Left colon (tissue), 2 donors: Measurements from ENCODE around the gene SLC3A2. TPM values are rescaled to one million over a fixed set of nuclear protein-coding genes. Genes with fewer than 3 reads are reported as not detected.
"Not testable (repeated sequence)": the region's sequence is repeated elsewhere in the genome, so short reads cannot be mapped to it uniquely, and the experiment has no call there.

ENCODE experiments used
- ATAC-seq: fragments of 200-7000 bp; cut with Tn5 transposase; one replicate; pipeline ENCODE4 v1.9.1; 2020; ENCODE audit warnings: mild to moderate bottlenecking, moderate library complexity
- DNase-seq, 2 donors: peaks; one replicate each; pipeline ENCODE4 v3.0.0-alpha.2; 2020
- intact Hi-C, 2 donors: fragments of 100-400 bp; cut with DNase I in 1 of 2; cut with micrococcal nuclease in 1 of 2; formaldehyde crosslinking; loops; one replicate each; pipeline versions ENCODE4 v1.11.2 to v1.14.0; 2022; cut with DNase I, micrococcal nuclease
- total RNA-seq, 2 donors: library from RNA; stranded (reverse); fragmentation: NEBNext Ultra II Directional; extraction: Animal tissue kit (Norgen Biotek cat#: 25700); gene quantifications; one replicate each; pipeline ENCODE4 v1.2.1, GENCODE V29; 2021
- donor health status: DM: no; HTN: no; CAD: no.
- donor health status: DM: yes; HTN: yes; CAD: no.

Gene SLC3A2
- total RNA-seq, 2 donors from 2014 or later = 98.8 to 107 TPM

DNA sequence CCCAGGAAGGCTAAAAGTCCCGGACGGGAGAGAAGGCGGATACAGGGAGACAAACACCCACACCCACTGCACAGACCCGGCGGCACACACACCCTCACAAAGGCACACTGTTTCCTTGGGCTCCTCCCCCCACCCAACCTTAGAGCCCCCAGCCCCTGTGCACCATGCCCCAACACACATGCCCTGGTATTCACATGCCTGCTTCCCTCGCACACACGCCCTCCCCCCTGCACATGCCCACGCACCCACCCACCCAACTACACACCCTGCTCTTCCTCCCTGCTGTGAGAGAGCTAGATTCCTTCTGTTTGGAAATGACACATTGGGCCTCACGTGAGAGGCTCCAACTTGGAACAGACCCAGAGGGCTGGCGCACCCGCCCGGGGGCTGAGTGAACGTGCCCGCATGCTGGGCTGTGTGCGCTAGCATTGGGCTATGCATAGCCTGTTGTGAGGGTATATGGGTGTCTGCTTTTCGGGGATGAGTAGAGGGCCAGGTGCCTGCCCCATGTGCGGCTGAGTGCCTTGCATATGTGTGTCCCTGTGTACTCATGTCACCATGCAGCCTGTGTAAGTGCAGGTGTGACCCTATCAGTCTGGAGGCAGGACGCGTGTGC, 41.0 kb downstream of the SLC3A2 start:
- peak; percentile 80 for ATAC-seq
- intact Hi-C loops = no loop called here
- DNase-seq = peak in 1 of 2 donors; percentile 45

DNA sequence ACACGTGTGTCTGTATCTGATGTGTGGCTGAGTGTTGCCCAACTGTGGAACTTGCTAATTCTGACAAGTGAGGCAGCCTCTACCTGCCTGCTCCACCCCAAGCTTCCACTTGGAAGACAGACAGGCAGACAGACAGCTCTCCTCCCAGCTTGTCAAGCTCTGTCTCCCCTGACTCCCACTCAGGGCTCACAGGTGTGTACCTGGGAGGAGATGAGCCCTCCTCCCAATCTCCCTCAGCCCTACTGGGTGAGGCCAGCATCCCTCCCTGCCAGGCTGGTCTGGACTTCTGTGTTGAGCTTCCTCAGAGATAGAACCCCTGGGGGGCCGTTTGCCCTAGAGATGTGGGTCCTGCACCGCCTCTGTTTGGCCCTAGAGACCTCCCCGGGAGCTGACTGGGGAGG, 41.5 kb downstream of the SLC3A2 start:
- no peak for DNase-seq
- intact Hi-C loops = no loop called here
- ATAC-seq = peak; percentile 19

DNA sequence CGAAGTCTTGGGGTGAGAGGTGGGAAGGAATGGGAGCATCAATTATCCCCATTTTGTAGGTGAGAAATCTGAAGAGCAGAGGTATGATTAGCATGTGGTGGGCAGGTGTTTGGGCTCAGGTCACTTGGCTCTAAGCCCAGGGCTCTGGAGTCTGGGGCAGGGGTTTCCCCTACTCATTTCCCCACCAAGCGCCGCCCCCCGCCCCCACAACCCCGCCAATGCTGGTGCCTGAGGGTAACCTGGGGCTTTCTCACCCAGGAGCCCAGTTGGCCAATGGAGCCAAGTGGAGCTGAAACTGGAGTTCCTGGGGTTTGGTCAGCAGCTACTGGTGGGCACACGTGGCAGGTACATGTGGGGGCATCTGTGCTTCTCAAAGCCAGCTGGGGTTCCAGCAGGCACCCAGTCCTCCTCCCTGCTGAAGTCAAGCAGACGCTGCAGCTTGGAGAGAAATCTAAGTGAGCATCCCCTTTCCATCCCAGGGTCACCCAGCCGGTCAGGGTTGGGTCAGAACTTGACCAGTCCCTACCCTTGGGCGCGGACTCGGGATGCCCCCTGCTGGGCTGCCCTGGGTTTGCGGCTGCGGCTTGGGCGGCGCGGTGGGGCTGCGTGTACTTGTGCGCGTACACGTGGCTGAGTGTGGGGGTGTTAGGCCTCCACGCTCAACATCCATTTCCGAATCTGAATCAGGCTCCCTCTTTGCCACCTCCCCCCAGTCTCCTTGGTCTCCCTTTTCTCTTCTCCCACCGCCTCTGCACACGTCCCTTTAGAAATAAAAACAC, 42.1 kb downstream of the SLC3A2 start:
- ATAC-seq = no peak
- intact Hi-C loops = no loop called here

GRCh38 chr11:62923601-62924411, 43.1 kb downstream of the SLC3A2 start:
- intact Hi-C loops = no loop called here
- no peak for DNase-seq

More for the DNA sequence above, 42.1 kb downstream of the SLC3A2 start:
- no peak for DNase-seq

DNA sequence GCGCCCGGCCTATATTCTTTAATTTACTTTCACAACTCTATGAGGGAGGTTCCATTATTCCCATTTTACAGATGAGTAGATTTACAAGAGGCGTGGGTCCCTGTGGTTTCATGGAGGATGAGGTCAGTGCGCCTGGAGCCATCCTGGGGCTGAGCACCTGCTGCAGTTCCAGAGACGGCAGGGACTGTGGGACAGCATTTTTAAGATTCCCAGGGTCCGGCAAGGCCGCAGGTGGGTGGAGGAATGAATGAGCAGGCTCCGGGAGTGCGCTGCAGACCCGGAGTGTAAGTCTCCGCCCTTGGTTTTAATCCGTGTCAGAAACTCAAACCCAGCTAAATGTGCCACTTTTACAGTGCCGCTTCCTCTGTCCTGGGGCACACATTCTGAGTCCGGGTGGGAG, 44.6 kb downstream of the SLC3A2 start:
- intact Hi-C loops = no loop called here
- ATAC-seq = no peak
- no peak for DNase-seq

More at GRCh38 chr11:62923601-62924411, 43.1 kb downstream of the SLC3A2 start:
- ATAC-seq = no peak

- intact Hi-C loops = no loop called here
- ATAC-seq = no peak
- DNase-seq = no peak
Measured at GRCh38 chr11:62925745-62926679, 45.3 kb downstream of the SLC3A2 start.

DNA sequence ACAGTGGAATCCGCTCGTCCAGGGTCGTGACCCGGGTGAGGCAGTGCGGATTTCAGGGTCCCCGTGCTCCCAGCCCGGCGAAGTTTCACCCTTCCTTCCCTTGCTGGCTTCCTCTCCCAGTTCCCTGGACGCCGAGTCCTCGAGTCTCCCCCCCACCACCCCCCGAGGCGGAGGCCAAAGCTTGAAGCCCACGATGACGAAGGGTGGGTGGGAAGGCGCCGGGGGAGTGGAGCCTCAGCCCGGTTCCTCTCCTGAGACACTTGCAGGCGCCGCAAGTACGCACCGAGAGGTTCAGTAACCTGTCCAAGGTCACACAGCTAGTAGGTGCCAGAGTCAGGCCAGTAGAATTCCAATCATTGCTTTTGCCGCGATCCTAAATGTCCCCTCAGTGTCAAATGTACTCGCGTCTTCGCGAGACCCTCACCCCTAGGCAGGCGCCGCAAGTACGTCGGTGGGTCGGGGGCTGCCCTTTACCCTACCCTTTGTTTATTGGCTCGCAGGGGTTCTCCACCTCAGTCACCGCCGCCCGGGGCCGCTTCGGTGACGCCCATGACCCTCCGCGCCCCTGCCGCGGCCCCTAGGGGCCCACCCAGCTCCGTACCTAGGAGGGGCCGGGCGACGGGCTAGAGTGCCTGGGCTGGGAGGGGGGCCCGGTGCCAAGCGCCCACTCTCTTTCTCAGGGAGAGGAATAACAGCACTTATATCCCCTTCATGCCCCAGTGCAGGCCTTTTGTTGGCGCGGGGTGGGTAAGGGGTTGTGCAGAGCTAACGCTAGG, 46.2 kb downstream of the SLC3A2 start:
- no peak for ATAC-seq
- intact Hi-C loops = no loop called here
- DNase-seq = no peak

- no peak for DNase-seq
- no peak for ATAC-seq
- intact Hi-C loops = no loop called here
Measured at GRCh38 chr11:62928011-62928410, 47.3 kb downstream of the SLC3A2 start.

GRCh38 chr11:62930157-62930556, 49.5 kb downstream of the SLC3A2 start:
- ATAC-seq (no peak), DNase-seq (no peak)
- intact Hi-C loops = no loop called here

GRCh38 chr11:62930666-62931065, 50.0 kb downstream of the SLC3A2 start:
- intact Hi-C loops = no loop called here
- ATAC-seq (no peak), DNase-seq (no peak)

DNA sequence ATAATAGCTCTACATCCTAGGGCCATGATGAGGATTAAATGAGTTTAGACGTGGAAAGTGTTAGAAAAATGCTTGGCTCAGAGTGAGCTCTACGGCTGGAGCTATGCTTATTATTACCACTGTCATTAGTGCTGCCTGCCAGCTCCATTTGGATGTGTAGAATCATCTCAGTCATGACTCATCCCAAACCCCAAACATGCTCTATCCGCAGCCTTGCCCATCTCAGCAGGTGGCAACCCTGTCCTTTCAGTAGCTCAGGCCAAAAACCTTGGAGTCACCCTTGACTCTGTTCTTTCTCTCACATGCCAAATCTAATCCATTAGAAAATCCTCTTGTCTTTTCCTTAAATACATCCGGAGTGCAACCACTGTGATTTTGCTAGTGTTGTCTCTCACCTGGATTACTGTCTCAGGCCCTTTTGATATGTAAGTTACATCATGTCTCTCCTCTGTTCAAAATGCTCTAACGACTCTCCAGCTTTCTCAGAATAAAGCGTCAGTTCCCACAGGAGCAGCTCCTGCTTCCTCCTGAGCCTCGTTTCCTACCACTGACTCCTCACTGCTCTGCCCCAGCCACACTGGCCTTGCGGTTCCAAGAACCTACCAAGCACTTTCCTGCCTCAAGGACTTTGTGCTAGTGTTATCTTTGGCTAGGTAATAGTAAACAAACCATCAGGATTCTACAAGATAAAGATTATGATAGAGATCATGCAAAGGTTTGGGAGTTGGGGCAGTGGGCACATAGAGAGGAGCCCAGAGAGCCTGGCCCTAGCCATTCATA, 51.0 kb downstream of the SLC3A2 start:
- DNase-seq (no peak), ATAC-seq (peak; percentile 60)
- intact Hi-C loops = no loop called here

DNA sequence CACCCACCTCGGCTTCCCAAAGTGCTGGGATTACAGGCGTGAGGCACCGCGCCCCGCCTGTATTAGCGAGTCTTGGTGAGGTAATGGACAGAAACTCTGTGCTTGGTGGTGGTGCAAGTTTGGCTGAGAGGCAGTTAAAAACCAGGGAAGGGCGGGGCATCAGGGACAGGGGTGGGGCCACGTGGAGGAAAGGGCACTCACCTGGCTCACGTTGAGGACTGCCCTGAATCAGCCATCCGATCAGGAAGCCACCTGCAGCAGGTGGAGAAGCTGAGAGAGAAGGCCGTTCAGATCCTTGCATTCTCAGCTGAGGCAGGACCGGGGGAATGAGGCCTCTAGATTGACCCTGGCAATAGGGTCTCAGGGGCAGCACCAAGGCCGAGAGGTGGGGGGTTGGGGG, 52.6 kb downstream of the SLC3A2 start:
- intact Hi-C loops = no loop called here
- DNase-seq = peak in 1 of 2 donors; percentile 14
- peak; percentile 82 for ATAC-seq

DNA sequence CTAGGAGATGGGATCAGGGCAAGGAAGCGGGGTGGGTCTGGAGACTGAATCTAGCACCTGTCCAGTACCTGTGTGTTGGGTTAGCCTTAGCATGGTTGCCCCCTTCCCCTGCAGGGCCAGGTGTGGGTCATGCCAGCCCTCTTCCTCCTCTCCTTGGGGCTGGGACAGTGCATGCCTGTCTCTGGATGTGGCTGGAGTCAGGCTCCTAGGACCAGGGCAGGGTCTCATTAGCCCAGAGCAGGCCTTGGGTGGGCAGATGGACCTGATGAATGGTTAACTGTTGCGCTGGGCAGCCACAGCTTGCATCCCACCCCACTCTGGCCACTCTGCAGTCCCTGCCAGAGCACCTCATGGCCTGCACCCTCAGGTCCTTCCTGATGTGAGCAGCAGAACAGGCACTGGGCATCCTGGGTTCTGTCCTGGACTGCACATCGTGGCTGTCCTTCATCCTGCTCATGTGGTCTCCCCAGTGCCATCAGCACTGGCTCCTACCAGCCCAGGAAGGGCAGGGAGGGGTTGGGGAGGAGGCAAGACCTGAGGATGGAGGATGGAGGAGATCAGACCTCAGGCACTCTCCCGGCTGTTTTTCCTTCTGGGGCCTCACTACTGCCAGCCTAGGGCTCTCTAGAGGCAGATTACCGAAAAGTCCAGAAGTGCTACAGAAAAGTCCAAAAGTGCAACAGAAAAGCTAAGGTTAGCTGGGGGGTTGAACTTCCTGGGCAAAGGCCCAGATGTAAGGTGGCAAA, 53.2 kb downstream of the SLC3A2 start:
- ATAC-seq (no peak), DNase-seq (no peak)
- intact Hi-C loops = no loop called here

- DNase-seq = no peak
- ATAC-seq = no peak
- intact Hi-C loops = no loop called here
Measured at GRCh38 chr11:62934496-62934785, 53.7 kb downstream of the SLC3A2 start.

- intact Hi-C loops, ATAC-seq, DNase-seq: not testable (repeated sequence)
Measured at GRCh38 chr11:62937528-62937927, 56.8 kb downstream of the SLC3A2 start.
